Parathyroid adenoma (tissue), 2 donors: ENCODE data around the gene MEF2B.

ENCODE experiments used
- H2AFZ ChIP-seq: fragments of 300-600 bp; sonication (generic); one replicate; pipeline ENCODE4 v1.7.0; 2017; ENCODE audit warnings: antibody characterized with exemption, mild to moderate bottlenecking
- H3K27ac ChIP-seq: fragments of 300-600 bp; sonication (generic); one replicate; pipeline ENCODE4 v1.7.0; 2017
- H3K27me3 ChIP-seq: fragments of 300-600 bp; sonication (generic); one replicate; pipeline ENCODE4 v1.7.0; 2017; ENCODE audit warnings: low read length; ENCODE audit not compliant: control insufficient read depth, insufficient read depth
- H3K36me3 ChIP-seq: fragments of 300-600 bp; sonication (generic); one replicate; pipeline ENCODE4 v1.7.0; 2017; ENCODE audit warnings: low read length; ENCODE audit not compliant: control insufficient read depth, insufficient read depth
- H3K4me1 ChIP-seq: fragments of 300-600 bp; sonication (generic); one replicate; pipeline ENCODE4 v1.7.0; 2017; ENCODE audit warnings: control low read depth
- H3K4me2 ChIP-seq: fragments of 300-600 bp; sonication (generic); one replicate; pipeline ENCODE4 v1.7.0; 2017; ENCODE audit warnings: low read length
- H3K4me3 ChIP-seq: fragments of 300-600 bp; sonication (generic); one replicate; pipeline ENCODE4 v1.7.0; 2017; ENCODE audit warnings: low read depth, low read length
- H3K79me2 ChIP-seq: fragments of 300-600 bp; sonication (generic); one replicate; pipeline ENCODE4 v1.7.0; 2017; ENCODE audit warnings: control low read depth
- H3K9ac ChIP-seq: fragments of 300-600 bp; sonication (generic); one replicate; pipeline ENCODE4 v1.7.0; 2017; ENCODE audit warnings: mild to moderate bottlenecking
- H3K9me3 ChIP-seq: fragments of 300-600 bp; sonication (generic); one replicate; pipeline ENCODE4 v1.7.0; 2017; ENCODE audit warnings: low read length; ENCODE audit not compliant: control insufficient read depth
- CTCF ChIP-seq: fragments of 300-600 bp; sonication (generic); IDR thresholded peaks from one replicate; pipeline ENCODE4 v1.7.0; 2017; ENCODE audit warnings: antibody characterized with exemption, mild to moderate bottlenecking
- donor health status: primary hyperparathyroidism.

Gene MEF2B

GRCh38 chr19:19145684-19146608, 24.1 kb downstream of the MEF2B start:
- Histone ChIP-seq H3K4me2 (peak overlapping the region; percentile 47), H3K79me2 (no peaks in the 10 kb centered on the region), H3K27me3 (no peaks in the 10 kb centered on the region), H3K4me3 (no peak overlapping the region), H2AFZ (peak overlapping the region; percentile 68), H3K9me3 (no peaks in the 10 kb centered on the region), H3K4me1 (no peaks in the 10 kb centered on the region), H3K27ac (no peak overlapping the region), H3K9ac (no peak overlapping the region), H3K36me3 (no peaks in the 10 kb centered on the region)
- TF ChIP-seq CTCF: peak; percentile 97

GRCh38 chr19:19145281-19145680, 24.8 kb downstream of the MEF2B start:
- Histone ChIP-seq H3K79me2 (no peaks in the 10 kb centered on the region), H3K36me3 (no peaks in the 10 kb centered on the region), H3K9me3 (no peaks in the 10 kb centered on the region), H3K4me3 (no peak overlapping the region), H3K9ac (no peak overlapping the region), H2AFZ (no peak overlapping the region), H3K27ac (no peak overlapping the region), H3K27me3 (no peaks in the 10 kb centered on the region), H3K4me2 (no peak overlapping the region), H3K4me1 (no peaks in the 10 kb centered on the region)
- no peak for TF ChIP-seq CTCF

- Histone ChIP-seq H3K4me3 (no peak overlapping the region), H3K9ac (no peak overlapping the region), H3K9me3 (no peaks in the 10 kb centered on the region), H2AFZ (no peak overlapping the region), H3K36me3 (no peaks in the 10 kb centered on the region), H3K27me3 (no peaks in the 10 kb centered on the region), H3K79me2 (peaks cover 5% of the 10 kb centered on the region), H3K4me1 (no peaks in the 10 kb centered on the region), H3K4me2 (no peak overlapping the region), H3K27ac (no peak overlapping the region)
- TF ChIP-seq CTCF: no peak
Observed at GRCh38 chr19:19142347-19142746, 27.7 kb downstream of the MEF2B start.

- Histone ChIP-seq H3K4me2 (no peak overlapping the region), H3K27ac (no peak overlapping the region), H3K36me3 (no peaks in the 10 kb centered on the region), H2AFZ (no peak overlapping the region), H3K9ac (no peak overlapping the region), H3K4me3 (no peak overlapping the region), H3K9me3 (no peaks in the 10 kb centered on the region), H3K27me3 (no peaks in the 10 kb centered on the region), H3K4me1 (peaks cover 4% of the 10 kb centered on the region), H3K79me2 (peaks cover 5% of the 10 kb centered on the region)
- no peak for TF ChIP-seq CTCF
Observed at GRCh38 chr19:19140476-19140875, 29.6 kb downstream of the MEF2B start.

- Histone ChIP-seq H3K4me1 (peaks cover 4% of the 10 kb centered on the region), H3K36me3 (no peaks in the 10 kb centered on the region), H3K4me2 (no peak overlapping the region), H3K4me3 (no peak overlapping the region), H3K79me2 (peaks cover 5% of the 10 kb centered on the region), H3K9me3 (no peaks in the 10 kb centered on the region), H3K9ac (no peak overlapping the region), H3K27ac (no peak overlapping the region), H3K27me3 (no peaks in the 10 kb centered on the region), H2AFZ (peak overlapping the region; percentile 40)
- no peak for TF ChIP-seq CTCF
Observed at GRCh38 chr19:19139876-19140229, 30.2 kb downstream of the MEF2B start.
